HG02885 (cell line): Measurements from ENCODE around the gene UCKL1.
"Not testable (repeated sequence)": the region's sequence is repeated elsewhere in the genome, so short reads cannot be mapped to it uniquely, and the experiment has no call there.

Experiments
- ATAC-seq: cut with Tn5 transposase; IDR thresholded peaks from one replicate; pipeline ENCODE4 v1.9.1; 2021; ENCODE audit warnings: mild to moderate bottlenecking; ENCODE audit not compliant: unreplicated experiment, poor library complexity

Gene UCKL1

DNA sequence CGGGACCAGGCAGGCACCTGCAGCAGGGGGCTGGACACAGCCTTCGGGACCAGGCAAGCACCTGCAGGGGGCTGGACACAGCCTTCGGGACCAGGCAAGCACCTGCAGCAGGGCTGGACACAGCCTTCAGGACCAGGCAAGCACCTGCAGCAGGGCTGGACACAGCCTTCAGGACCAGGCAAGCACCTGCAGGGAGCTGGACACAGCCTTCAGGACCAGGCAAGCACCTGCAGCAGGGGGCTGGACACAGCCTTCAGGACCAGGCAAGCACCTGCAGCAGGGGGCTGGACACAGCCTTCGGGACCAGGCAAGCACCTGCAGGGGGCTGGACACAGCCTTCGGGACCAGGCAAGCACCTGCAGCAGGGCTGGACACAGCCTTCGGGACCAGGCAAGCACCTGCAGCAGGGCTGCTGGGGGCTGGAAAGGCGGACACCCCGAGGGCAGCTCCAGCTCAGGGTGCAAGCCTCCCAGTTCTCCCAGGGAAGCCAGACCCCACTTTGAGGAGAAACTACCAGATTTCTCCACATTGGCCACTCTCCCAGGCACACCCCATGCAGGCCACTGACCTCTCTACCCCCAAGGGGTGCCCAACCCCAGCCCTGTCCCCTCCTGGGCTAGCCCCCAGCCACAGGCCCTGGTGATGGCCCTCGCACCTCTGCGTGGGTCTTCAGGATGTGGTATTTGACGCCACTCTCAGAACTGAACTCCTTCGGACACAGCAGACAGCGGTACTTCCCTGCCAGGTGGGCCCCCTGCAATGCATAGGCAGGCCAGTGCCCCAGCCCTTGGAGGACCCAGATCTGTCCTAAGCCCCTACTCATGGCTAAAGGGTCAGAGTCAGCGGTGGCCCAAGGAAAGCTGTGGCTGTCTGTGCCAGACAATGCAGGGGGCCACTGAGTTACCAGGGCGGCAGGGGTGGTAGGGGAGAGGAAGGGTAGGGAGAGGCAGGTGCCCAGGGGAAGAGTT, 4.7 kb upstream of the UCKL1 start:
- ATAC-seq: not testable (repeated sequence)

DNA sequence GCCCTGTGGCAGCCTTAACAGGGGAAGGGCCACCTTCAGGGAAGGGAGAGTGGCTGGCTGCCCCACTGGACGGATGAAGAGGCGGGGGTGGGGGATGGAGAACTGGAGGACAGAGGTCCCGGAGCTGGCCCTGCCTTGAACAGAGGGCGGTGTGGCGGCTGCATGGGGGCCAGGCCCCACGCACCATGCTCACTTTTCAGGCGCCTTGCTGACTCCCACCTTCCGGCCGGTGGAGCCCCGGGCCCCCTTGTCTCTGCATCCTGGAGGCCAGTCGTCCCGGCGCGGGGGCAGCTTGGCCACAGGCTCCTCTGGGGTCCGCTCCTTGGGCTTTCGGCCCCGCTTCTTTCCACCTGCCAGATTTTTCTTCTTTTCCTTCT, 3.5 kb upstream of the UCKL1 start:
- ATAC-seq: no peak

DNA sequence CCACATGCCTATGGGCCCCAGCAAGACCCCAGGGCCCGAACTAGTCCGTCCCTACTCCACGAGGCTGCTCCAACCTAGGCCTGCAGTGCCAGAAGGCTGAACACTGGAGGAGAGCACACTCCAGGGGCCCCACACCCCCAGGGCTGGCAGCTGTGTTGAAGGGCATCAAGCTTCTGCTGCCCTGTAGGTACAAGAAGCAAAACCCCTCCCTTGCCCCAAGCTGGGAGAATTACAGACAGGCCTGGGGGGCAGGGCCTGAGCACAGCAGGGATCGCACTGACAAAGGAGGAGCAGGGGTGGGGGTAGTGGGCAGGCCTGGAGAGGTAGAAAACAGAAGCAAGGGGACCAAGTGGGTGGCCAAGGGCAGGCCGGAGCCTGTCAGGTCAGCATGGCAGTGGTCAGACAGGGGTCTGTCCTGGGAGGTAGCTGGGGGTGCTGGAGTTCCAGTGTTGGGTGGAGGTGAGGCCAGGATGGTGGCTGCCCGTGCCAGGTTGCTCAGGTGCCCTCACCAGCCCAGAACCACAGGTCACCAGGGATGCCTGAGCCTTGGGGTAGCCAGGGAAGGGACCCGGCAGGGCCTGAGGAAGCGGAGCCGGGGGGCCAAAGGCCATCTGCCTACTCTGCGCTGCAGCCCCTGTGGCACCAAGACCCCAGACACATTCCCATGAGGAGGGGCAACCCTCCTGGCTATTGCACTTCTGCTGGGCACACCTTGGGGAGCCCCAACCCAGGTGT, 2.9 kb upstream of the UCKL1 start:
- ATAC-seq: no peak

DNA sequence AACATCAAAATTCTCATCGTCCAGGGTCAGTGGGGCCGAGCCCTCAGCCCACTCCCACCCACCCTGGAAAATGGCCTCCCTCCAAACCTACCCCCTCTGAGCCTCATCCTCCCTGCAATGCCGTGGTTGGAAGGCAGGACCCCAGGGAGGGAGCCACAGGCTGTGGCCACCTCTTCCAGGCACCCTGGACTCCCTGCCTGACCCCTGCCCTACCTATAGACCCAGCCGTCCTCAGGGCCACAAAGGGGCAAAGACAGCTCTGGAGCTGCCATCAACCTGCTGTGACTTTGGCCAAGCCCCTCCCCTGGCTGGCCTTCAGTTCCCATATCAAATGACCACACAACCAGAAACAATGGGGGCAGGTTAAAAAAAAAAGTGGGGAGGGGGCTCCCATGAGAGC, 2.3 kb upstream of the UCKL1 start:
- ATAC-seq: no peak

DNA sequence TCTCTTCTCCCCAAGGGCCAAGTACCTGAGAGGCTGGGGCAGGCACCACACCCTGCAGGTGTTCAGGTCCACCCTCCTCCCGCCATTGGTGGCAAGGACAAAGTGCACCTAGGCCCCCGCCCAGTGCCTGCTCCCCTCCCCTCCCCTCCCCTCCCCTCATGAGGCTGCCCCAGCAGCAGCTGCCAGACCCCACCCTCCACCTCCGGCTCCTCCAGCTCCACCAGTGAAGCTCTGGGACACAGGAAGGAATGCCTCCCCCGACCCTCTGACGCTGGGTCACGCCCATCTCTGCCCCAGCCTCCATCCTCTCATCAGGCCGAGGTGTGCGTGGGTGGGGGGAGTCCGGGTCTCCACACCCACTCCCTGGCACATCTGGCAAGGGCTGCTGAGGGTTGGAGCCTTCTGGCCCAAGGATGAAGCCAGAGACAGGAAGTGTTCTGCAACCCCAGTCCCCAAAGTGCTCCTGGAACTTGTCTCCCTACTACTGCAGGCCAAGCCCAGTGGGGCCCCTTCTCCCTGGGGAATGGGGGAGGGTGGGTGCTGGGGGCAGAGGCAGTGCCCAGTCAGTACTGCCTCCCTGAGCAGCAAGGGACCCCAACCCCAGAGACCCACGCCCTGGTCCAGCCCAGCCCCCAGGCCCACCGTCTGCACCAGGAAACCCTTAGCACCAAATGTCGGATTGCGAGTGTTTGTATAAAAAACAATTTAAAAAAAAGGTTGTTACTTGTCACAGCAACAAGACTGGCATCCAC, 1.6 kb upstream of the UCKL1 start:
- no peak for ATAC-seq

DNA sequence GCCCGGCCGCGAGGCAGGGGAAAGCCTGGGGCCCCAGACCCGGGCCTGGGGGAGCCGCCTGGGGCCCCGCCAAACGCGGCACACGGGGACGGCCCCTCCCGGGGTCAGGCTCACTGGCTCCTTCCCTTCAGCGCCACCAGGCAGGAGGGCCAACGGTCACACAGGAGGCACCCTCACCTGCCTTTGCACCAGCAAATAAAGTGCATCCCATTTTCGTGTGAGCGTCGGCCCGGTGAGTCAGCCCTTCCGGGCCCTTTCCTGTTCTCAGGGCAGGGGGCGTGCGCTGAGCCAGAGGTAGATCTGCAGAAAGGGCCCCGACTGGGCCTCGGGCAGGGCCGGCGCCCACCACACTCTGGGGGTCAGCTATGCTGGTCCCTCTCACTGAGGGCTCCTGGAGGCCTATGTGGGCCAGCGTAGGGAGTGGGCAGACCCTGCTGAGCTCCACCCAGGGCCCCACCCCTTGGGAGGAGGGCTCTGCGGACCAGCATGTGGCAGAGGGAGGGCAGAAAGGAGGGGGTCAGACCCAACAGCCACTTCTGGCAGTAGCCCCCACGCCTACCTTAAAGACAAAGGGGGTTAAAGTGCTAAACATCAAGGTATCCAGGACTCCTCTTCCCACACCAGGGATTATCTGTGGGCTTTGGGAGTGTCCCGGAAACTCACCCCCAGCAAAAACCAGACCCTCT, 931 bp upstream of the UCKL1 start:
- peak; percentile 25 for ATAC-seq

DNA sequence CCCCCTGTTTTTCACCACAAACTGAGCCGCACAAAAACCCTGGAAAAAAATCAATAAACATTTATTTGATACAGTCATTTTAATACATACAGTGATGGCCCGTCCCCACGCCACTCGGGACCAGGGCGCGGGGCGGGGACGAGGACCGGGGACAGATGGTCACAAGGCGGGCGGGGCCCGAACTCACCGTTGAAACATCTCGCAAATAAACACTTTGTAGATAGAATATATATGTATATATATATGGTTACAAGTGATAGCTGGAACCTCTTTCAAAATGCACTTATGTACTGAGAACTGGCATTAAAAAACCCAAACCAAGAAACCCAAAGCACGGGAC, 418 bp upstream of the UCKL1 start:
- no peak for ATAC-seq

DNA sequence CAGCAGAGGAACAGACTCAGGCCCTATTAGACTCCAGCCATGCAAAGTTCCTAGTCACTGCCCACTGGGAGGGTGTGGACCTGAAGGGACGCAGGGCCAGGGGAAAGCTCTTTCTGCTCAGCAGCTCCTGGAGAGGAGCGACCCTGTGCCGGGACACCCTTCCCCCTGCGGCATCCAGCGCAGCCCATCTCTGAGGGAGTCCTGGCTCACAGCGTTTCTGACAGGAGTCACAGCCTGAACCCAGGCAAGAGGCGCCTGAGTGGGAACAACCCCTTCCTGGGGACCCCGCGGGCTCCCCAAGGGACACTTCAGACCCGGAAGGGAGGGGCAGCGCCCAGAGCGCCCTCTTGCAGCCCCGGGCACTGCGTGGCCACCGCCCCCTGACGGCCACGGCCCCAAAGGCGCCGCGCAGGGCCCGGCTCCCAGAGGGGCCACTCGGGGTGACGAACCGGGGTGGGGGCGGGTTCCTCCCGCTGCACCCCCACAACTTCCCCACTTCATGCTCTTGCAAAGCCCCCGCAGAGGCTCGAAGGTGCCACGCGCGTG, 862 bp downstream of the UCKL1 start:
- ATAC-seq: no peak

DNA sequence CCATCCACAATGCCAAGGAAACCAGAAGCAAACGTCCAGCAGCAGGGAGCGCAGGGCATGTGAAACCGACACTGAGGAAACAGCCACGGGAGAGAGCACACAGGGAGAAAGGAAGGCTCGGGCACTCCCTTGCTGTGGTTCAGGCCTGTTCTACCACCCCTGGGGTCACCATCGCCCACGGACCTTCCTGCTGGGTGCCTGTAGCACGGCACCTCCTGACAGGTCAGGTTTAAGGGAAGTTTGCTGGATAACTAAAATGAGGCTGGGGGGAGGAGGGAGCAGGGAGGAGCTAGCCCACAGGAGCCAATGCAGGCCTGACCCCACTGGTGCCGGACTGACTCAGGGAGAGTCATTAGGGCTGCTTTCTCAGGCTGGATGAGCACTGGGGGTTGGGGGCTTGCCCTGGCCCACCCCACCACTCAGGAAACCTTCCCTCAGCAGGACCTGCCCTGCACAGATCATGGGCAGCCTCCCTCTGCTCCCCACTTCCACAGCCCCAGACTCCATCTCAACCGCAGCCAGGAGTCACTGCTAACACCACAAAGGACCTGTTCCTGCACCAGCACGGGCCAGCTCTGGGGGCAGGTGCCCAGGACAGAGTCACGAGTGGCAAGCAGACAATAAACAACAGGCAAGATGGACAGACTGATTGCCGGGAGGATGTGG, 2.3 kb downstream of the UCKL1 start:
- no peak for ATAC-seq

DNA sequence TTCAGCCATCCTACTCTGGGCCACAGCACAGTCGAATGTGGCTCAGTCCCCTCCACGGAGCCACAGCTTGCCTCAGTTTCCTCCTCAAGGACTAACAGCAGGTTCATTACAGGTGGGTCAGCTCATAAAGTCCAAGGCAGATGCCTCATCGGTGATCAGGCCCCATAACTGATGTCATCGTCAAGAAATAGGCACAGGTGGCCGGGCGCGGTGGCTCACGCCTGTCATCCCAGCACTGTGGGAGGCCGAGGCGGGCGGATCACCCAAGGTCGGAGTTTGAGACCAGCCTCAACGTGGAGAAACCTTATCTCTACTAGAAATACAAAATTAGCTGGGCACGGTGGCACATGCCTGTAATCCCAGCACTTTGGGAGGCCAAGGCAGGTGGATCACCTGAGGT, 3.4 kb downstream of the UCKL1 start:
- no peak for ATAC-seq

DNA sequence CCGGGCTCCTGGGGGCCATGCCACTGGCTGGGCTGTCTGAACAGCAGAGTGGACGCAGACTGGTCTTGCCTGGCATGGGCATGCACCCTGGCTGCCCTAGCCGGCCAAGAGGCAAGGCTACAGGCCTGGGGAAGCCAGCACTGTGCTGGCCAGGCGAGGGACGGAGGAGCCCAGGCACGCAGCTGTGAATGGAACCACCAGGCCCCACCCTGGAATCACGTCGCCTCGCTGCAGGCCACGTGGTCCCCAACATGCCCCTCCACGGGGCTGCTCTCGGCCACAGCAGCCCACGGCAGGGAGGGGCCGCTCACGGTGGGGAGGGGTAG, 4.0 kb downstream of the UCKL1 start:
- ATAC-seq: no peak

DNA sequence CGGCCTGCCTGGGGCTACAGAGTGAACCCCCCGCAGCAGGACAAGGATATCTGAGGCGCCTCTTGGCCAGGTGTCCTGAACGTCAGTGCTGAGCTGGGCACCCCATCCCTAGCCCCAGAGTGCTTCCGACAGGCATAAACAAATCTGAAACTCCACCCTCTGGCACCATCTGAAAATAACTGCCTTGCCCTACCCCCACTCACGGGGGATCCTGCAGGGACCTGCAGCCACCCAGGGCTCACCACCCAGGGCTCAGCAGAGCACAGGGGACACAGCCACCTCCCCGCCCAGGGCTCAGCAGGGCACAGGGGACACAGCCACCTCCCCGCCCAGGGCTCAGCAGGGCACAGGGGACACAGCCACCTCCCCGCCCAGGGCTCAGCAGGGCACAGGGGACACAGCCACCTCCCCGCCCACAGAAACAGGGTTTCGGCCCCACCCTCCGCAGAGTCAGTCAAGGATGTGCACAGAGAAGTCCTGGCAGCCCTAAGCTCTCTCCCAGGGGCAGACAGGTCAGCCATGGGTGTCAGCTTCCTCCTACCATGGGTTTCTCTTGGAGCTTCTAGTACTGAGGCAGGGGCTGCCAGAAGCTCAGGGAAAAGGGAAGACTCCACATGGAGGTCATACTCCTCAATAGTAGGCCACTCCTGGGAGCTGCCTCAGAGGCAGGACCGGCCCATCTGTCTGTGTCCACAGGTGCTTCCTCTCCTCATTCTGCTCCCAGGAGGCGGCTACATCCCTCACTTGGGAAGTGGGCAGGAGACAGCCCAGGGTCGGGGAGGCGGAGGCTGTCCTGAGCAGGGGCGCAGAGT, 4.6 kb downstream of the UCKL1 start:
- no peak for ATAC-seq

DNA sequence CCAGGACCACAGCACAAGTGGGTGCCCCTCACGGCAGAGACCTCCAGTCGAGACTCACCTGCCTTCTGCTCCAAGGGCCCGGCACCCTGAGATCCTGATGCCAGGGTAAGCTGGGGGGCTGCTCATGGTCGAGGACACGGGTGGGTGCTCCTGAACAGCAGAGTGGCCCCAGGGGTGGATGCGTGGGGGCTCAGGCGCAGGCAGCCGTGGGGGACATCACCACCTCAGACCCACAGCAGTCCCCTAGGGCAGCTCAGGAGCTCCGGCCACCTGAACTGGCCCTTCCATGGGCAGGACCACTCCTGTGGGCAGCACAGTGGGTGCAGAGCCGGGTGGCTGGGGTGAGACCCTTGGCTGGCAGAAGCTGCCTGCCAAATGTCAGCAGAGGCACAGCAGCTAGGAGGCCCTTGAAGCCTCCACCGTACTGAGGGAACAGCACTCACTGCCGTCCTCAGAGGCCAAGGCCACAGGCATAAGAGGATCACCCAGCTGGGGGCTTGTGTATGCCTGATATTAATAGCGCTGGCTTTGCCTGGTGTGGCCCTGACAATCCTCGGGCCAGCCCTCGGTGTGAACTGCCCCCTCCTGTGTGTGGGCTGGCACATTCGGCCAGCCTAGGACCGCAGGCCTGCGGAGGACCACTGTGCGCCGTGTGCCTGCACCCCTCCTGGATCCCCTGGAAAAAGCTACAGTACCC, 5.4 kb downstream of the UCKL1 start:
- no peak for ATAC-seq

DNA sequence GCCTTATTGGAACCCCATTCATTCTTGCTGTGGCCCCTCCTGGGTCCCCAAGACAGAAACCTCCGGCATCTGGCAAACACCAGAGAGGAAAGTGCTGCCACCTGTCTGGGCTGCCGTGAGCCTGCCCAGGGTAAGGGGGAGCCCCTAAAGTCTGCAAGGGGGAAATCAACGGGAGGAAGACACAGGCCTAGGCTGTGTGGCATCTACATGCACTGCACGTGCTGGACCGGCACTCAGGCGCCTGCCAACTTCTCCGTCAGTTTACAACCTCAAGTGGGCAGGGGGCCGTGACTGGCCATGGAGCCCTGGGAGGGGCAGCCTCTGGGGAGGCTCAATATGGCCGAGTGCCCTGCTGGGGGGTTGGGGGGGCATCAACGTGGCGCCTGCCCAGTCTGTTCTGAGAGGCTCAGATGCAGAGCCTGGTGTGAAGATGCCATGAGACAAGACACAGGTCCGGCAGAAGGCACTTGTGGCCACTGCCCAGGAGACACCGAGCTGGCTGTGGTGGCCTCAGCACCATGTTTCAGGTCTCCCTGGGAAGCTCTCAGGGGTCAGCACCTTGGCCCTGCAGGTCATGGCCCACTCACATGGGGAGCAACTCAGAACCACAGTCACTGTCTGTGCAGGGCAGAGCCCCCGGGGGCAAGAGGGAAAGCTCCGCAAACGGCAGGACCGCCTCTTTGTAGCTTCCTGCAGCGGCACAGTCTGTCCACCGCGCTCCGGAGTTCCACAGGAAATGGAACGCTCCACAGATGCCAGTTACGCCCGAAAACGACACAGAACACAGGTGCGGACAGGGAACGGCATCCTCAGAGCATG, 8.4 kb downstream of the UCKL1 start:
- no peak for ATAC-seq

DNA sequence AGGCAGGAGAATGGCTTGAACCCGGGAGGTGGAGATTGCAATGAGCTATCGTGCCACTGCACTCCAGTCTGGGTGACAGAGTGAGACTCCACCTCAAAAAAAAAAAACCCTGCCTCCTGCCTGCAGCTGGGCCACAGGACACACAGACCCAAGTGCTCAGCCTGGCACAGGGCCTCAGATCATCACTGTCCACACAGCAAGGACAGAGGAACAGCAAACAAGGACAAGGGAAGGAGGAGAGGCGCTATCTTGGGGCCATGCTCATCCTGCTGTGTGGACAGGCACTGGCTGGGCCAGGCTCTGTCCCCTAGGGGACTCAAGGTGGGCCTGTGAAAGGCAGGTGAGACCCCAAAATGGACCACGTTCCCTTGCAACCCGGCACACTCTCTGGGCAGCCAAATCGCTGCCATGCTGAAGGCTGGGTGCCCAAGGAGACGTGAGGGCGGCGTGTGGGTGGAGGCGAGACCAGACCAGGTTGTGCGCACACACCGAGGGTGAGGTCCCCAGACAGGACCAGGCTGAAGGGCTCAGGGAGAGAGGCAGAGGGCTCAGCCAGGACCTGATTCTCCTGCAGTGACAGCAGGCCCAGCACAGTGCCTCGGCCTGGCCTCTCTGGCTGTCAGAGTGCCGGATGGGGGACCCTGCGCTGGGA, 9.1 kb downstream of the UCKL1 start:
- no peak for ATAC-seq

DNA sequence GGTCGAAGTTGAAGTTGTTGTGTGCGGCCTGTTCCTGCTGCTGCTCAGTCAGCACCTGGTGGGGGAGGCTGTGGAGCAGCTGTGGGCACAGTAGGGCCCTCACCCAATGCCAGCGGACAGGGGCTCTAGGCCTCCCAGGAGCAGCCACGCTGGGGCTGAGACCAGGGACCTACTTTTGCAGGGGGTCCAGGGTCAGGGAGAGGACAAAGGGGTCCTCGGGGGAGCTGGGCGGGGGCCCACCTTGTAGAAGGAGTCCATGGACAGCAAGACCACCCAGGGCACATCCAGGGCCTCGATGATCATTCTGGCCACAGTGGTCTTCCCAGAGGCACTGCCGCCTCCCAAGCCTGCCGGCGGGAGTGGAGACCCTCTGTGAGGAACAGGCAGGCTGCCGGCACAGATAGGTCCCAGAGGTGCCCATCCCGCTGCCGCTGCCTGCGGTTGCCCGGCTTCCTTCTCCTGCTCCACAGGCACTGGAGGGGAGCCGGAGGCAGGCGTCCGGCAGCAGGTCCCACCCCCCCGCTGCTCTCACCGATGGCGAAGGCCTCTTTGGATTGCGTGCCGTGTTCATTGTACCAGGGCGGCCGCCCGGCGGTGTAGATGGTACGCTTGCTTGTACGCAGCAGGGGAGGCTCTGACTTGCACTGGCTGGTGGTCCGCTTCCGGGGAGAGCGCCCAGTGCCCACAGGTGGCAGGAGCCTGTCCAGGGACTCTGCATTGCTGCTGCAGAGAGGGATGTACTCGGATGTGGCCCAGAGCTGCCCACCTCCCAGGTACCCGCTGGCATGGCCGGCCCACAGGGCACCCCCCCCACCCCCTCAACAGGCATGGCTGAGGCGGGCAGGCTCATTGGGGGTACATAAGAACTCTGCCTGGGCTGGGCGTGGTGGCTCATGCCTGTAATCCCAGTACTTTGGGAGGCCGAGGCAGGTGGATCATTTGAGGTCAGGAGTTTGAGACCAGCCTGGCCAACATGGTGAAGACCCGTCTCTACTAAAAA, 10.0 kb downstream of the UCKL1 start:
- no peak for ATAC-seq
